Measurements from ENCODE around the gene FCER2.
"Not testable (repeated sequence)": the region's sequence is repeated elsewhere in the genome, so short reads cannot be mapped to it uniquely, and the experiment has no call there.

The FCER2 gene, protein sequence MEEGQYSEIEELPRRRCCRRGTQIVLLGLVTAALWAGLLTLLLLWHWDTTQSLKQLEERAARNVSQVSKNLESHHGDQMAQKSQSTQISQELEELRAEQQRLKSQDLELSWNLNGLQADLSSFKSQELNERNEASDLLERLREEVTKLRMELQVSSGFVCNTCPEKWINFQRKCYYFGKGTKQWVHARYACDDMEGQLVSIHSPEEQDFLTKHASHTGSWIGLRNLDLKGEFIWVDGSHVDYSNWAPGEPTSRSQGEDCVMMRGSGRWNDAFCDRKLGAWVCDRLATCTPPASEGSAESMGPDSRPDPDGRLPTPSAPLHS

GRCh38 chr19:7701654-7702457 lies at the start of gene FCER2:
Gene FCER2 (minus strand): TSS chr19:7702131. CDS start chr19:7699760, 2,371 bp downstream.
- TF ChIP-seq CTCF (IDR thresholded peaks at IDR 0.05; ENCODE audit: low read depth, low read length), result no peak
- no peak for DNase-seq (ENCODE audit: low read depth in 2 of 2)
- H3K4me3 ChIP-seq (replicated peaks in 1 of 2; ENCODE audit: low read depth in 2 of 2, low read length in 2 of 2), result no peak within 1 kb of the TSS

GRCh38 chr19:7751157-7751783 lies 49.3 kb upstream of the FCER2 start:
- no peak for TF ChIP-seq CTCF (IDR thresholded peaks at IDR 0.05; ENCODE audit: low read depth, low read length)
- DNase-seq (ENCODE audit: low read depth in 2 of 2), result peak in 1 of 2 donors; percentile 65
- H3K4me3 ChIP-seq (replicated peaks in 1 of 2; ENCODE audit: low read depth in 2 of 2, low read length in 2 of 2), result no peak overlapping the region

- DNase-seq (ENCODE audit: low read depth in 2 of 2), result peak; percentile 19 to 38
- TF ChIP-seq CTCF (IDR thresholded peaks at IDR 0.05; ENCODE audit: low read depth, low read length), result no peak
- no peak overlapping the region for H3K4me3 ChIP-seq (replicated peaks in 1 of 2; ENCODE audit: low read depth in 2 of 2, low read length in 2 of 2)
These were observed 46.8 kb upstream of the FCER2 start for GRCh38 chr19:7748756-7749155.

- no peak overlapping the region for H3K4me3 ChIP-seq (replicated peaks in 1 of 2; ENCODE audit: low read depth in 2 of 2, low read length in 2 of 2)
- no peak for DNase-seq (ENCODE audit: low read depth in 2 of 2)
- TF ChIP-seq CTCF (IDR thresholded peaks at IDR 0.05; ENCODE audit: low read depth, low read length), result no peak
These were observed 46.2 kb upstream of the FCER2 start for GRCh38 chr19:7748171-7748570.

GRCh38 chr19:7746903-7747884 lies 45.3 kb upstream of the FCER2 start, which contains the start of gene CD209:
Gene CD209 (minus strand): TSS chr19:7747534. CDS start chr19:7747511, 23 bp downstream.
- no peak for DNase-seq (ENCODE audit: low read depth in 2 of 2)

DNA sequence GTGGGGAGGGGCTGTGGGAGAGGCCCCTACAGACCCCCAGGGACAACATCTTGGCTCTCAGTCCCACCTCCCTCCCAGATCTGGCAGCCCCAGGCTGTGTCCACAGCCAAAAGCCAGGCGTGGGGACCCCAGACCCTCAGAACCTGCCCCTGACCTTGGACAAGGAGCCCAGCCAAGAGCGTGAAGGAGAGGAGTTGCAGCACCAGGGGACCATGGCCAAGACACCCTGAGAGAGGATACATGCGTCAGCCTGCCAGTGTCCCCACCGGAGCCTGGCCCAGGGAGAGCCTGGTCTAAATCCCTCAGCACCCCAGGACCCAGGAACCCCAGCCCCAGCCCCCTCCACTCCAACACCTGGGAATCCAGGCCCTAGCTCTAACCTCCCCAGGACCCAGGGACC lies 44.4 kb upstream of the FCER2 start:
- not testable (repeated sequence) for H3K4me3 ChIP-seq (replicated peaks in 1 of 2; ENCODE audit: low read depth in 2 of 2, low read length in 2 of 2); DNase-seq (ENCODE audit: low read depth in 2 of 2)

More at GRCh38 chr19:7746903-7747884, 45.3 kb upstream of the FCER2 start, which contains the start of gene CD209:
- no peak for TF ChIP-seq CTCF (IDR thresholded peaks at IDR 0.05; ENCODE audit: low read depth, low read length)
- no peak within 1 kb of the TSS for H3K4me3 ChIP-seq (replicated peaks in 1 of 2; ENCODE audit: low read depth in 2 of 2, low read length in 2 of 2)

Data from cardiac fibroblast (primary cell).